SK-N-SH (cell line): ENCODE measurements around the gene CIAO2A. TPM values are rescaled to one million over a fixed set of nuclear protein-coding genes. Genes with fewer than 3 reads are reported as not detected.
A peak's percentile ranks its signal among the peaks of the same experiment; 100 is the strongest.

Source experiments
- CTCF ChIA-PET: fragments of 300-600, 350-600 bp; formaldehyde crosslinking; extraction: SDS; loops from one replicate; lab custom pipeline; 2021; lab: Yijun Ruan, JAX
- POLR2A ChIA-PET: fragments of 350-600 bp; sonication (Branson Sonifier 250); formaldehyde crosslinking; extraction: SDS; loops from one replicate; lab custom pipeline; 2020; ENCODE audit warnings: antibody characterized with exemption, inconsistent platforms; lab: Yijun Ruan, JAX
- DNase-seq: peaks from one replicate; pipeline ENCODE4 v3.0.0; 2012
- H2AFZ ChIP-seq: fragments of 200-600 bp; sonication (generic); 2 replicates; pipeline ENCODE4 v1.8.1; 2016; ENCODE audit warnings: antibody characterized with exemption, mild to moderate bottlenecking, low read depth
- H3F3A ChIP-seq: fragments of 200-600 bp; sonication (generic); replicated peaks from 2 replicates; pipeline ENCODE3; 2016; ENCODE audit warnings: antibody characterized with exemption, mild to moderate bottlenecking; ENCODE audit not compliant: insufficient read depth
- H3K27ac ChIP-seq, 2 experiments: fragments of 200-500 bp in 1 of 2; fragments of 200-600 bp in 1 of 2; sonication (Bioruptor generic) in 1 of 2; sonication (generic), shearing (Covaris generic) in 1 of 2; 2 replicates each; pipeline versions ENCODE4 v1.5.1 to v1.6.1; 2014 to 2016; ENCODE audit warnings: low read depth in 2 of 2, inconsistent platforms in 1 of 2, low read length in 1 of 2, mild to moderate bottlenecking in 1 of 2, mixed read lengths in 1 of 2
- H3K27me3 ChIP-seq: fragments of 200-600 bp; sonication (generic), shearing (Covaris generic); 2 replicates; pipeline ENCODE4 v1.6.1; 2016; ENCODE audit warnings: mixed run types; ENCODE audit not compliant: insufficient read depth
- H3K36me3 ChIP-seq, 2 experiments: fragments of 200-500 bp in 1 of 2; fragments of 200-600 bp in 1 of 2; sonication (Bioruptor generic) in 1 of 2; sonication (generic) in 1 of 2; replicated peaks in 1 of 2; 2 replicates each; pipeline versions ENCODE3 to v1.5.1; 2014 to 2016; ENCODE audit warnings: low read length in 1 of 2, mild to moderate bottlenecking in 1 of 2; ENCODE audit not compliant: insufficient read depth in 2 of 2, control insufficient read depth in 1 of 2
- H3K4me1 ChIP-seq, 2 experiments: fragments of 200-500 bp in 1 of 2; fragments of 200-600 bp in 1 of 2; sonication (Bioruptor generic) in 1 of 2; sonication (generic), shearing (Covaris generic) in 1 of 2; 2 replicates each; pipeline versions ENCODE4 v1.5.1 to v1.6.1; 2014 to 2016; ENCODE audit warnings: low read depth in 1 of 2, low read length in 1 of 2, mixed run types in 1 of 2; ENCODE audit not compliant: insufficient read depth in 2 of 2, control insufficient read depth in 1 of 2
- H3K4me2 ChIP-seq: fragments of 200-600 bp; sonication (generic), shearing (Covaris generic); 2 replicates; pipeline ENCODE4 v1.6.1; 2017; ENCODE audit warnings: mixed run types
- H3K4me3 ChIP-seq, 2 experiments: fragments of 200-500 bp in 1 of 2; fragments of 200-600 bp in 1 of 2; sonication (Bioruptor generic) in 1 of 2; sonication (generic), shearing (Covaris generic) in 1 of 2; 2 replicates each; pipeline versions ENCODE4 v1.5.1 to v1.8.1; 2014 to 2016; ENCODE audit warnings: low read depth in 2 of 2, inconsistent platforms in 1 of 2, low read length in 1 of 2, mild to moderate bottlenecking in 1 of 2, mixed read lengths in 1 of 2, moderate library complexity in 1 of 2
- H3K79me2 ChIP-seq: fragments of 200-600 bp; sonication (generic); 2 replicates; pipeline ENCODE4 v1.8.1; 2017; ENCODE audit warnings: mild to moderate bottlenecking; ENCODE audit not compliant: insufficient read depth
- H3K9ac ChIP-seq: fragments of 200-600 bp; sonication (generic); 2 replicates; pipeline ENCODE4 v1.6.1; 2017; ENCODE audit warnings: mixed run types
- H3K9me2 ChIP-seq: fragments of 200-600 bp; sonication (generic); 2 replicates; pipeline ENCODE4 v1.6.1; 2017; ENCODE audit warnings: mixed run types
- H3K9me3 ChIP-seq: fragments of 200-600 bp; sonication (generic); 2 replicates; pipeline ENCODE4 v1.6.1; 2017; ENCODE audit warnings: mixed run types, mild to moderate bottlenecking, moderate library complexity
- H4K20me1 ChIP-seq: fragments of 200-600 bp; sonication (generic); 2 replicates; pipeline ENCODE4 v1.6.1; 2017; ENCODE audit warnings: mild to moderate bottlenecking, mixed run types; ENCODE audit not compliant: insufficient read depth
- CTCF ChIP-seq: fragments of 200-600 bp; sonication (generic); IDR thresholded peaks from 2 replicates; pipeline ENCODE4 v1.6.1; 2017; ENCODE audit warnings: antibody characterized with exemption, mild to moderate bottlenecking, moderate library complexity
- ELF1 ChIP-seq: IDR thresholded peaks from 2 replicates; pipeline ENCODE4 v1.4.0; 2012
- EZH2phosphoT487 ChIP-seq: fragments of 200-600 bp; sonication (generic); IDR thresholded peaks from 2 replicates; pipeline ENCODE4 v1.6.1; 2017; ENCODE audit warnings: low read depth, mixed run types, mild to moderate bottlenecking, antibody characterized with exemption, moderate library complexity, borderline replicate concordance
- JUND ChIP-seq: IDR thresholded peaks from 2 replicates; pipeline ENCODE4 v1.4.0; 2012
- NFIC ChIP-seq: IDR thresholded peaks from 2 replicates; pipeline ENCODE4 v1.4.0; 2012; ENCODE audit warnings: borderline replicate concordance
- RFX5 ChIP-seq: IDR thresholded peaks from 2 replicates; pipeline ENCODE4 v1.6.1; 2012; ENCODE audit warnings: mild to moderate bottlenecking, improper control_type of control experiment, low read length
- TCF12 ChIP-seq: IDR thresholded peaks from 2 replicates; pipeline ENCODE4 v1.4.0; 2012
- YY1 ChIP-seq: IDR thresholded peaks from 2 replicates; pipeline ENCODE4 v1.4.0; 2012; ENCODE audit warnings: low read depth, mild to moderate bottlenecking
- WGBS: methylation state at CpG from one replicate; pipeline ENCODE4 v1.1.6; 2017; ENCODE audit warnings: low lambda C conversion rate; 5-methylcytosine and 5-hydroxymethylcytosine counted together
- polyA plus RNA-seq, 3 experiments: library from polyadenylated mRNA; depleted of rRNA; stranded (reverse); fragments of >200 nt; gene quantifications; 2 replicates each; pipeline ENCODE4 v1.2.3, GENCODE V29; 2012
- TF ChIP-seq, protein P1 (sequence below): IDR thresholded peaks from 2 replicates; pipeline ENCODE4 v1.6.1; 2012; ENCODE audit warnings: mild to moderate bottlenecking, low read depth, low read length, moderate library complexity
- TF ChIP-seq, protein P2 (sequence below): fragments of 150-350 bp; IDR thresholded peaks from 2 replicates; pipeline ENCODE4 v1.6.1; 2017; ENCODE audit warnings: antibody characterized with exemption, low read length, low read depth, borderline replicate concordance

The CIAO2A gene
- polyA plus RNA-seq, 1 of the 3 experiments (the other 2 are of a cell fraction) = 65.3 TPM

- TF ChIP-seq EZH2phosphoT487 = no peak
- no peak for TF ChIP-seq CTCF
- no peak for TF ChIP-seq TCF12
- TF ChIP-seq ELF1 = no peak
- no peak for TF ChIP-seq NFIC
- TF ChIP-seq JUND = no peak
- TF ChIP-seq, protein P1, sequence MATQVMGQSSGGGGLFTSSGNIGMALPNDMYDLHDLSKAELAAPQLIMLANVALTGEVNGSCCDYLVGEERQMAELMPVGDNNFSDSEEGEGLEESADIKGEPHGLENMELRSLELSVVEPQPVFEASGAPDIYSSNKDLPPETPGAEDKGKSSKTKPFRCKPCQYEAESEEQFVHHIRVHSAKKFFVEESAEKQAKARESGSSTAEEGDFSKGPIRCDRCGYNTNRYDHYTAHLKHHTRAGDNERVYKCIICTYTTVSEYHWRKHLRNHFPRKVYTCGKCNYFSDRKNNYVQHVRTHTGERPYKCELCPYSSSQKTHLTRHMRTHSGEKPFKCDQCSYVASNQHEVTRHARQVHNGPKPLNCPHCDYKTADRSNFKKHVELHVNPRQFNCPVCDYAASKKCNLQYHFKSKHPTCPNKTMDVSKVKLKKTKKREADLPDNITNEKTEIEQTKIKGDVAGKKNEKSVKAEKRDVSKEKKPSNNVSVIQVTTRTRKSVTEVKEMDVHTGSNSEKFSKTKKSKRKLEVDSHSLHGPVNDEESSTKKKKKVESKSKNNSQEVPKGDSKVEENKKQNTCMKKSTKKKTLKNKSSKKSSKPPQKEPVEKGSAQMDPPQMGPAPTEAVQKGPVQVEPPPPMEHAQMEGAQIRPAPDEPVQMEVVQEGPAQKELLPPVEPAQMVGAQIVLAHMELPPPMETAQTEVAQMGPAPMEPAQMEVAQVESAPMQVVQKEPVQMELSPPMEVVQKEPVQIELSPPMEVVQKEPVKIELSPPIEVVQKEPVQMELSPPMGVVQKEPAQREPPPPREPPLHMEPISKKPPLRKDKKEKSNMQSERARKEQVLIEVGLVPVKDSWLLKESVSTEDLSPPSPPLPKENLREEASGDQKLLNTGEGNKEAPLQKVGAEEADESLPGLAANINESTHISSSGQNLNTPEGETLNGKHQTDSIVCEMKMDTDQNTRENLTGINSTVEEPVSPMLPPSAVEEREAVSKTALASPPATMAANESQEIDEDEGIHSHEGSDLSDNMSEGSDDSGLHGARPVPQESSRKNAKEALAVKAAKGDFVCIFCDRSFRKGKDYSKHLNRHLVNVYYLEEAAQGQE = no peak
- TF ChIP-seq, protein P2, sequence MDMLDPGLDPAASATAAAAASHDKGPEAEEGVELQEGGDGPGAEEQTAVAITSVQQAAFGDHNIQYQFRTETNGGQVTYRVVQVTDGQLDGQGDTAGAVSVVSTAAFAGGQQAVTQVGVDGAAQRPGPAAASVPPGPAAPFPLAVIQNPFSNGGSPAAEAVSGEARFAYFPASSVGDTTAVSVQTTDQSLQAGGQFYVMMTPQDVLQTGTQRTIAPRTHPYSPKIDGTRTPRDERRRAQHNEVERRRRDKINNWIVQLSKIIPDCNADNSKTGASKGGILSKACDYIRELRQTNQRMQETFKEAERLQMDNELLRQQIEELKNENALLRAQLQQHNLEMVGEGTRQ = no peak
- no peak for TF ChIP-seq RFX5
- no peak for TF ChIP-seq YY1
- DNase-seq = no peak
- H3K4me1 ChIP-seq = peaks cover 0 to 7% of the 10 kb centered on the region in 2 experiments; a peak in 1 of 4 replicates
- no peaks in the 10 kb centered on the region for H3K27me3 ChIP-seq
- H3K36me3 ChIP-seq = no peaks in the 10 kb centered on the region
- H3K27ac ChIP-seq = no peak overlapping the region
- no peaks in the 10 kb centered on the region for H3K9me2 ChIP-seq
- H3K9me3 ChIP-seq = no peaks in the 10 kb centered on the region; the same call in 1 of the 2 replicates
- 90% methylated on average over 5 of the region's 6 CpGs for WGBS
- ChIA-PET CTCF (interaction anchor here (0.9 to 1.8 kb wide), 3 partner anchors 15 to 300 kb away, joined by 3 to 4 read pairs (median 4); no protein-coding TSS in a partner anchor), POLR2A (no interaction called here)
- no peaks in the 10 kb centered on the region for H3K79me2 ChIP-seq
- H3F3A ChIP-seq = no peaks in the 10 kb centered on the region
- peak overlapping the region; percentile 60; the same call in 1 of the 2 replicates for H2AFZ ChIP-seq
- no peak overlapping the region for H3K4me2 ChIP-seq
- no peak overlapping the region for H3K9ac ChIP-seq
- H4K20me1 ChIP-seq = no peaks in the 10 kb centered on the region
- H3K4me3 ChIP-seq = no peak overlapping the region
These were observed 42.0 kb downstream of the CIAO2A start for GRCh38 chr15:64051407-64052259.
